ENCODE measurements around the gene PIK3AP1.

Gene PIK3AP1

GRCh38 chr10:96638696-96639095 is 81.6 kb downstream of the PIK3AP1 start:
- Histone ChIP-seq H3K36me3 (ENCODE audit: insufficient read depth, low read length) (peaks cover 12% of the 10 kb centered on the region; the same call in 1 of the 2 replicates), H3K9me2 (replicated peaks; ENCODE audit: low read depth, low read length) (no peaks in the 10 kb centered on the region), H3K79me2 (ENCODE audit: insufficient read depth, low read length) (no peaks in the 10 kb centered on the region)

GRCh38 chr10:96638120-96638519 is 82.2 kb downstream of the PIK3AP1 start:
- no peaks in the 10 kb centered on the region for H3K9me2 ChIP-seq (replicated peaks; ENCODE audit: low read depth, low read length)
- no peak for TF ChIP-seq EZH2phosphoT487 (IDR thresholded peaks at IDR 0.05; ENCODE audit: borderline replicate concordance)
- TF ChIP-seq CTCF (conservative IDR thresholded peaks at IDR 0.05; ENCODE audit: low read length): no peak
- H3K4me1 ChIP-seq (ENCODE audit: insufficient read depth, low read length, poor library complexity, severe bottlenecking): no peaks in the 10 kb centered on the region
- no peak overlapping the region for H2AFZ ChIP-seq (ENCODE audit: low read length)
- H3F3A ChIP-seq (ENCODE audit: low read depth): no peaks in the 10 kb centered on the region
- no peaks in the 10 kb centered on the region for H4K20me1 ChIP-seq (ENCODE audit: insufficient read depth, low read length, poor library complexity, severe bottlenecking)
- H3K4me3 ChIP-seq (ENCODE audit: low read length, poor library complexity, severe bottlenecking): no peak overlapping the region
- H3K9me3 ChIP-seq (ENCODE audit: insufficient read depth, low read depth, low read length): no peaks in the 10 kb centered on the region
- no peaks in the 10 kb centered on the region for H3K27me3 ChIP-seq (ENCODE audit: insufficient read depth, low read length, poor library complexity, severe bottlenecking)
- no peak overlapping the region for H3K9ac ChIP-seq (ENCODE audit: low read depth, low read length, poor library complexity, severe bottlenecking)
- no peak overlapping the region for H3K4me2 ChIP-seq (ENCODE audit: low read depth, low read length, poor library complexity, severe bottlenecking)
- H3K36me3 ChIP-seq (ENCODE audit: insufficient read depth, low read length): peaks cover 8% of the 10 kb centered on the region; the same call in 1 of the 2 replicates
- H3K79me2 ChIP-seq (ENCODE audit: insufficient read depth, low read length): no peaks in the 10 kb centered on the region

More at GRCh38 chr10:96638696-96639095, 81.6 kb downstream of the PIK3AP1 start:
- Histone ChIP-seq H2AFZ (ENCODE audit: low read length) (no peak overlapping the region), H3K4me2 (ENCODE audit: low read depth, low read length, poor library complexity, severe bottlenecking) (no peak overlapping the region), H3K4me1 (ENCODE audit: insufficient read depth, low read length, poor library complexity, severe bottlenecking) (no peaks in the 10 kb centered on the region), H3F3A (ENCODE audit: low read depth) (no peaks in the 10 kb centered on the region), H4K20me1 (ENCODE audit: insufficient read depth, low read length, poor library complexity, severe bottlenecking) (no peaks in the 10 kb centered on the region), H3K4me3 (ENCODE audit: low read length, poor library complexity, severe bottlenecking) (no peak overlapping the region), H3K9me3 (ENCODE audit: insufficient read depth, low read depth, low read length) (no peaks in the 10 kb centered on the region), H3K27me3 (ENCODE audit: insufficient read depth, low read length, poor library complexity, severe bottlenecking) (no peaks in the 10 kb centered on the region), H3K9ac (ENCODE audit: low read depth, low read length, poor library complexity, severe bottlenecking) (no peak overlapping the region)
- TF ChIP-seq CTCF (conservative IDR thresholded peaks at IDR 0.05; ENCODE audit: low read length): no peak

GRCh38 chr10:96637709-96638108 is 82.6 kb downstream of the PIK3AP1 start:
- no peak overlapping the region for H3K4me2 ChIP-seq (ENCODE audit: low read depth, low read length, poor library complexity, severe bottlenecking)
- no peaks in the 10 kb centered on the region for H3K9me2 ChIP-seq (replicated peaks; ENCODE audit: low read depth, low read length)
- H3F3A ChIP-seq (ENCODE audit: low read depth): no peaks in the 10 kb centered on the region
- H4K20me1 ChIP-seq (ENCODE audit: insufficient read depth, low read length, poor library complexity, severe bottlenecking): no peaks in the 10 kb centered on the region
- H3K4me3 ChIP-seq (ENCODE audit: low read length, poor library complexity, severe bottlenecking): no peak overlapping the region
- H3K9me3 ChIP-seq (ENCODE audit: insufficient read depth, low read depth, low read length): no peaks in the 10 kb centered on the region
- H3K36me3 ChIP-seq (ENCODE audit: insufficient read depth, low read length): 0 out of 2 replicates have a peak, but pooled peaks cover 8% of the 10 kb centered on the region
- TF ChIP-seq EZH2phosphoT487 (IDR thresholded peaks at IDR 0.05; ENCODE audit: borderline replicate concordance) (no peak), CTCF (conservative IDR thresholded peaks at IDR 0.05; ENCODE audit: low read length) (no peak)
- H3K79me2 ChIP-seq (ENCODE audit: insufficient read depth, low read length): no peaks in the 10 kb centered on the region
- no peaks in the 10 kb centered on the region for H3K4me1 ChIP-seq (ENCODE audit: insufficient read depth, low read length, poor library complexity, severe bottlenecking)
- no peak overlapping the region for H2AFZ ChIP-seq (ENCODE audit: low read length)
- H3K9ac ChIP-seq (ENCODE audit: low read depth, low read length, poor library complexity, severe bottlenecking): no peak overlapping the region
- H3K27me3 ChIP-seq (ENCODE audit: insufficient read depth, low read length, poor library complexity, severe bottlenecking): no peaks in the 10 kb centered on the region

Measured in Loucy (cell line).